ENCODE data around the gene PPP1R3G. TPM values are rescaled to one million over a fixed set of nuclear protein-coding genes. Genes with fewer than 3 reads are reported as not detected.

The PPP1R3G gene
- total and polyA plus RNA-seq, 2 of the 4 experiments (the other 2 are of a cell fraction), result 0.10 to 0.18 TPM

DNA sequence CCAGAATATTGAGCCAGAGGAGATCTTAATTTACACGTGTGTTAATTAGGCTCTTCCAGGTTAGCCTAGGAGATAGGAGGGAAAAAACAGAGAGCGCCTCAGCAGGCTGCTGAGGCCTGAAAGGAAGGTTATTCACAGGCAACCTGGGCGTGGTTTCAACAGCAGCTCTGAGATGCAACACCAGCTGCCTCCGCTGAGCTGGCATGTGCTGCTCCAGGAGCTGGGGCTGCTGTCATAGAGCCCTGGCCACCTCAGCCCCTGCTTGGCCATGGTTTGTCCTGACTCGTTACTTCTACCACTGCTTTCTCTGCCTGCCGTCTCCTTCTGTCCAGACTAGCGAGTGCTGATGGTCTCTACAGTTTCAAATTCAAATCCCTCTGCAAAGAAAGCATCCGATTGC, 48.9 kb upstream of the PPP1R3G start:
- ATAC-seq (ENCODE audit: low read depth) (peak; percentile 87), DNase-seq (peak; percentile 67)
- Histone ChIP-seq H3K23ac (ENCODE audit: low read depth, low read length) (no peak overlapping the region), H3K27ac (ENCODE audit: insufficient read depth, low read length) (no peak overlapping the region), H3K56ac (ENCODE audit: extremely low read depth, insufficient read depth, low read length) (no peak overlapping the region), H2BK20ac (ENCODE audit: low read depth, low read length) (no peak overlapping the region), H3K9me3 (ENCODE audit: control insufficient read depth, insufficient read depth, low read length) (no peaks in the 10 kb centered on the region), H3K4ac (ENCODE audit: low read depth, low read length) (no peak overlapping the region), H3K14ac (replicated peaks; ENCODE audit: low read depth, low read length) (0 out of 2 replicates have a peak overlapping the region, but pooled peaks have one; percentile 14), H2BK15ac (ENCODE audit: low read depth, low read length) (no peak overlapping the region), H4K91ac (ENCODE audit: insufficient read depth, low read depth, low read length) (no peak overlapping the region), H3K18ac (ENCODE audit: low read depth, low read length) (no peak overlapping the region), H3K4me1 (ENCODE audit: control insufficient read depth, insufficient read depth, low read length) (peaks cover 5% of the 10 kb centered on the region; the same call in 1 of the 2 replicates), H4K20me1 (ENCODE audit: insufficient read depth, low read length) (no peaks in the 10 kb centered on the region), H3K9ac (ENCODE audit: low read depth, low read length) (no peak overlapping the region), H4K8ac (ENCODE audit: low read depth in 2 of 2, low read length in 2 of 2) (no peak overlapping the region), H4K5ac (ENCODE audit: low read depth, low read length) (no peak overlapping the region), H3K27me3 (ENCODE audit: control insufficient read depth, insufficient read depth, low read length) (no peaks in the 10 kb centered on the region), H3K4me3 (ENCODE audit: insufficient read depth, low read depth, low read length) (no peak overlapping the region), H2BK120ac (ENCODE audit: low read depth, low read length) (no peak overlapping the region), H3K36me3 (ENCODE audit: control insufficient read depth, insufficient read depth, low read length) (no peaks in the 10 kb centered on the region), H3K79me1 (ENCODE audit: low read depth in 1 of 2, low read length in 2 of 2) (no peaks in the 10 kb centered on the region), H2AFZ (replicated peaks; ENCODE audit: low read length, poor library complexity) (peak overlapping the region; percentile 28), H2AK5ac (ENCODE audit: low read depth, low read length) (no peak overlapping the region), H2AK9ac (replicated peaks; ENCODE audit: low read depth, low read length, poor library complexity) (no peak overlapping the region), H3K9me1 (ENCODE audit: insufficient read depth, low read length) (no peaks in the 10 kb centered on the region), H3K4me2 (ENCODE audit: low read depth, low read length) (no peak overlapping the region), H2BK5ac (ENCODE audit: low read depth, low read length, poor library complexity, severe bottlenecking) (no peak overlapping the region)
- POLR2A ChIA-PET (ENCODE audit: unreplicated experiment), result interaction anchor here (0.7 kb wide), 1 partner anchor 17 kb away, joined by 5 read pairs; no protein-coding TSS in a partner anchor
- intact Hi-C loops (cut with micrococcal nuclease) (no loop called here), dilution Hi-C loops (cut with HindIII; ENCODE audit: low sequenced_read_pairs, unreplicated experiment) (no loop called here), in situ Hi-C loops (cut with MboI; ENCODE audit: low sequenced_read_pairs) (no loop called here)
- no TSS peak for BruUV-seq (replicated peaks)
- no peak for TF ChIP-seq ELK1 (IDR thresholded peaks at IDR 0.05; ENCODE audit: borderline replicate concordance, low read depth, low read length)
- TF ChIP-seq RAD21 (IDR thresholded peaks at IDR 0.05; ENCODE audit: low read length), result peak; percentile 19; the same call in 1 of the 2 replicates
- TF ChIP-seq NFE2L2 (IDR thresholded peaks at IDR 0.05; ENCODE audit: low read depth, low read length), result no peak
- TF ChIP-seq BHLHE40 (IDR thresholded peaks at IDR 0.05; ENCODE audit: low read depth, low read length), result no peak
- no peak for TF ChIP-seq RFX5 (IDR thresholded peaks at IDR 0.05; ENCODE audit: low read depth, low read length)
- CTCF ChIA-PET, result interaction anchor here (0.6 to 1.1 kb wide), 2 partner anchors 13 to 373 kb away, joined by 3 read pairs; no protein-coding TSS in a partner anchor
- 43% methylated on average over 5 of the region's 8 CpGs; no CpG with 5 or more reads in 1 of the 2 experiments for WGBS, 2 experiments (ENCODE audit: extremely low coverage in 2 of 2, insufficient read length in 1 of 2)

Data from IMR-90 (cell line).